DND-41 (cell line): ENCODE measurements around the gene POLR2L.

Experiments
- ATAC-seq: fragments of 200-7000 bp; cut with Tn5 transposase; 3 replicates; pipeline ENCODE4 v1.9.1; 2021; ENCODE audit warnings: low read depth; ENCODE audit not compliant: insufficient read depth
- DNase-seq: peaks from one replicate; pipeline ENCODE4 v3.0.0-alpha.2; 2020
- H2AFZ ChIP-seq: 2 replicates; pipeline ENCODE4 v1.6.0; 2012; ENCODE audit warnings: low read depth, low read length
- H3K27ac ChIP-seq: 2 replicates; pipeline ENCODE4 v1.5.1; 2012; ENCODE audit warnings: low read length, inconsistent platforms
- H3K27me3 ChIP-seq: fragments of 200-600 bp; sonication (generic); 2 replicates; pipeline ENCODE4 v1.6.0; 2012; ENCODE audit warnings: low read length, mild to moderate bottlenecking, inconsistent platforms; ENCODE audit not compliant: insufficient read depth, poor library complexity
- H3K36me3 ChIP-seq: 2 replicates; pipeline ENCODE4 v1.5.1; 2012; ENCODE audit warnings: low read length, inconsistent platforms; ENCODE audit not compliant: insufficient read depth
- H3K4me1 ChIP-seq: 2 replicates; pipeline ENCODE4 v1.5.1; 2012; ENCODE audit warnings: mild to moderate bottlenecking, low read length; ENCODE audit not compliant: insufficient read depth
- H3K4me2 ChIP-seq: 2 replicates; pipeline ENCODE4 v1.6.0; 2012; ENCODE audit warnings: mild to moderate bottlenecking, moderate library complexity, low read length, inconsistent platforms; ENCODE audit not compliant: insufficient read depth
- H3K4me3 ChIP-seq, 2 experiments: fragments of 200-600 bp in 1 of 2; shearing (Covaris generic) in 1 of 2; 2 replicates each; pipeline ENCODE4 v1.5.1; 2012 to 2016; ENCODE audit warnings: inconsistent platforms in 2 of 2, low read length in 2 of 2, mild to moderate bottlenecking in 2 of 2, low read depth in 1 of 2, moderate library complexity in 1 of 2
- H3K79me2 ChIP-seq: 2 replicates; pipeline ENCODE4 v1.6.0; 2012; ENCODE audit warnings: low read length, inconsistent platforms; ENCODE audit not compliant: insufficient read depth
- H3K9ac ChIP-seq: 2 replicates; pipeline ENCODE4 v1.6.0; 2012; ENCODE audit warnings: low read depth, mild to moderate bottlenecking, inconsistent platforms, low read length, moderate library complexity
- H3K9me3 ChIP-seq: 2 replicates; pipeline ENCODE4 v1.5.1; 2012; ENCODE audit warnings: low read length, moderate library complexity, mild to moderate bottlenecking, inconsistent platforms; ENCODE audit not compliant: insufficient read depth, severe bottlenecking
- H4K20me1 ChIP-seq: 2 replicates; pipeline ENCODE4 v1.6.0; 2012; ENCODE audit warnings: low read length; ENCODE audit not compliant: insufficient read depth
- EZH2 ChIP-seq: IDR thresholded peaks from 3 replicates; pipeline ENCODE4 v1.6.1; 2012; ENCODE audit warnings: borderline replicate concordance, low read depth, mild to moderate bottlenecking, moderate library complexity, low read length, inconsistent platforms; ENCODE audit not compliant: severe bottlenecking
- TF ChIP-seq, protein P1 (sequence below): IDR thresholded peaks from 2 replicates; pipeline ENCODE4 v1.5.1; 2012; ENCODE audit warnings: borderline replicate concordance, low read length, moderate library complexity, mild to moderate bottlenecking; ENCODE audit not compliant: poor library complexity, severe bottlenecking; ENCODE audit errors: extremely low read depth

POLR2L gene

DNA sequence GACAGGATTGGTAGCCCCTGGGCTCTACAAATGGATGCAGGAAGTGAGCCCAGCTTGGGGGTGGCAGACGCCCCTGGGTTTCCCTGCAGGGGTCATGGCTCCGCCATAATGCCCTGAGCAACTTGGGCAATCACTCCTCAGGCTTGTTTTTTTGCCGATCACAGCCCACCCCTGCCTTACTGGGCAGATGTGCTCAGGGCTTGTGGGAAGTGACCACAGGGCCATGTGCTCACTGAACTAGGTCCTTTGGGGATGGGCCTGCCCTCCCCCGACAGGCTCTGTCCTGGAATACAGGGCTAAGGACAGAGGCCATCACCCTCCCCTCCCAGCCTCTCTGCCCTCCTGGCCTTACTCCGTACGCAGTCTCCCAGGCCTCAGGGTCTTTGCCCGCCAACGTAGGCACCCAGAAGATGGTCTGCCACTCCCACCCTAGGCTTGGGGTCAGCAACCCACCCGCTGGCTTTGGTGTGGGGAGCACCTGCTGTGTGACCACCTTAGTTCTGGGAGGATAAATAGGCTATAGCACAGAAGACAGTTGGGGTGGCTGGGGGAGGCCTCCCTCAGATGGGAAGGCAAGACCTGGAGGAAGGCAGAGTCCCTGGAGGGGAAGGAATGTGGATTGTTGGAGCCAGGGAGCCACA, 28.8 kb downstream of the POLR2L start:
- no peak for TF ChIP-seq EZH2
- TF ChIP-seq, protein P1, sequence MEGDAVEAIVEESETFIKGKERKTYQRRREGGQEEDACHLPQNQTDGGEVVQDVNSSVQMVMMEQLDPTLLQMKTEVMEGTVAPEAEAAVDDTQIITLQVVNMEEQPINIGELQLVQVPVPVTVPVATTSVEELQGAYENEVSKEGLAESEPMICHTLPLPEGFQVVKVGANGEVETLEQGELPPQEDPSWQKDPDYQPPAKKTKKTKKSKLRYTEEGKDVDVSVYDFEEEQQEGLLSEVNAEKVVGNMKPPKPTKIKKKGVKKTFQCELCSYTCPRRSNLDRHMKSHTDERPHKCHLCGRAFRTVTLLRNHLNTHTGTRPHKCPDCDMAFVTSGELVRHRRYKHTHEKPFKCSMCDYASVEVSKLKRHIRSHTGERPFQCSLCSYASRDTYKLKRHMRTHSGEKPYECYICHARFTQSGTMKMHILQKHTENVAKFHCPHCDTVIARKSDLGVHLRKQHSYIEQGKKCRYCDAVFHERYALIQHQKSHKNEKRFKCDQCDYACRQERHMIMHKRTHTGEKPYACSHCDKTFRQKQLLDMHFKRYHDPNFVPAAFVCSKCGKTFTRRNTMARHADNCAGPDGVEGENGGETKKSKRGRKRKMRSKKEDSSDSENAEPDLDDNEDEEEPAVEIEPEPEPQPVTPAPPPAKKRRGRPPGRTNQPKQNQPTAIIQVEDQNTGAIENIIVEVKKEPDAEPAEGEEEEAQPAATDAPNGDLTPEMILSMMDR, result no peak
- Histone ChIP-seq H3K79me2 (peaks cover 35% of the 10 kb centered on the region), H3K4me3 (no peak overlapping the region), H3K27ac (no peak overlapping the region), H3K9ac (no peak overlapping the region), H3K4me2 (no peak overlapping the region; the same call in 1 of the 2 replicates), H2AFZ (no peak overlapping the region), H3K4me1 (peaks cover 28% of the 10 kb centered on the region), H3K36me3 (peaks cover 39% of the 10 kb centered on the region), H3K9me3 (no peaks in the 10 kb centered on the region), H4K20me1 (peaks cover 45% of the 10 kb centered on the region), H3K27me3 (no peaks in the 10 kb centered on the region)
- ATAC-seq, result no peak
- no peak for DNase-seq

DNA sequence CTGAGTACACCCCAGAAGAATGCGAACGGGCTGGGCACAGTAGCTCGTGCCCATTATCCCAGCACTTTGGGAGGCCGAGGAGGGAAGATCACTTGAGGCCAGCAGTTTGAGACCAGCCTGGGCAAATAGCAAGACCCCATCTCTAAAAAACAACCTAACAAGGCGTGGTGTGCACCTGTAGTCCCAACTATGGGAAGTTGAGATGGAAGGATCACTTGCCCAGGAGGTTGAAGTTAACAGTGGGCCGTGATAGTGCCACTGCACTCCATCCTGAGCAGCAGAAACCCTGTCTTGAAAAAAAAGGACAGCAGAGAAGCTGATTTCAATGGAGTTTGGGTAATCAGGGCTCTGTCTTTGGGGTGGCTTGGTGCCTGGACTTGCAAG, 29.3 kb downstream of the POLR2L start:
- H4K20me1 ChIP-seq, result peaks cover 45% of the 10 kb centered on the region

DNA sequence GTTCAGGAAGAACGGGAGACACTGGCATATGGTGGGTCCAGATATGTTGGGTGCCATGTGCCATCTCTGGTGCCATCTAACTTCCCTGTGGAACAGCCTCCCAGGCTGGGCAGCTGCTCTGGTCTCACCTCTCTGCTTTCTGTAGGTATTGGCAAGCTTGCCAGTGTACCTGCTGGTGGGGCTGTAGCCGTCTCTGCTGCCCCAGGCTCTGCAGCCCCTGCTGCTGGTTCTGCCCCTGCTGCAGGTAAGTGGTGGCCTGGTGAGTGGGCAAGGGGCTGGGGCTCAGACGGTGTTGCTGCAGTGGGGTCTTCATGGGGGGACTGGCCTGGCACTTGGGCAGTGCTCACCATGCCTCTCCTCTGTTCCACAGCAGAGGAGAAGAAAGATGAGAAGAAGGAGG, 29.9 kb downstream of the POLR2L start:
- peaks cover 39% of the 10 kb centered on the region for H3K36me3 ChIP-seq
- H3K27me3 ChIP-seq, result no peaks in the 10 kb centered on the region
- H3K79me2 ChIP-seq, result peaks cover 47% of the 10 kb centered on the region
- H3K4me1 ChIP-seq, result peaks cover 38% of the 10 kb centered on the region
- H3K9ac ChIP-seq, result no peak overlapping the region; the same call in 1 of the 2 replicates
- H3K9me3 ChIP-seq, result no peaks in the 10 kb centered on the region
- H3K27ac ChIP-seq, result no peak overlapping the region
- peak overlapping the region in 1 of 2 experiments; percentile 79; a peak in 1 of 4 replicates for H3K4me3 ChIP-seq
- no peak overlapping the region for H2AFZ ChIP-seq
- H3K4me2 ChIP-seq, result peak overlapping the region; percentile 74; the same call in 1 of the 2 replicates
- peaks cover 45% of the 10 kb centered on the region for H4K20me1 ChIP-seq
- ATAC-seq (no peak), DNase-seq (no peak)
- TF ChIP-seq, protein P1, result no peak
- TF ChIP-seq EZH2, result no peak

More for the DNA sequence above, 29.3 kb downstream of the POLR2L start:
- Histone ChIP-seq H3K4me1 (peaks cover 32% of the 10 kb centered on the region), H3K9ac (no peak overlapping the region), H3K4me3 (no peak overlapping the region), H3K4me2 (no peak overlapping the region), H3K27me3 (no peaks in the 10 kb centered on the region), H3K27ac (no peak overlapping the region), H3K79me2 (peaks cover 40% of the 10 kb centered on the region), H3K9me3 (no peaks in the 10 kb centered on the region), H3K36me3 (peaks cover 39% of the 10 kb centered on the region), H2AFZ (no peak overlapping the region)
- TF ChIP-seq, protein P1, result no peak
- TF ChIP-seq EZH2, result no peak
- ATAC-seq, result no peak
- DNase-seq, result no peak
